ENCODE results near the gene TAX1BP3. TPM values are rescaled to one million over a fixed set of nuclear protein-coding genes. Genes with fewer than 3 reads are reported as not detected.

Gene TAX1BP3
- total RNA-seq, 1 experiment from 2014 or later = 76.3 TPM

DNA sequence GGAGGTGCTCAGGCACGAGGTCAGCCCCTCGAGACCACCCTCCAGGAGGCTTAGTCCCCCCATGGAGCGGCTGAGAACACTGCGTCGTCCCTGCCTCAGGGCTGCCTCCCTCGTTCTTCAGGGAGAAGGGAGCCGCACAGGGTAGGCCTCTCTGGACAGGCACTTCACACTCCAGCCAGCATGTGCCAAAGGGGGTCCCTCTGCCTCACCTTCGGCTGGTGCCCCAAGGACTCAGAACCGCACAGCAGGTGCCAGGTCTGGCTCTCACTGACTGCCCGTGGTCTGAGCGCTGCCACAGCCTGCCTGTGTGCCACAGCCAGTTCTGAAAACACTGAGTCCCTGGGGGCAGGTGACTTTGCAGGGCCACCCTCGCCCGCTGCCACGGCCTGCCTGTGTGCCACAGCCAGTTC lies 20.5 kb upstream of the TAX1BP3 start:
- Histone ChIP-seq H3K14ac (ENCODE audit: insufficient read depth, low read length) (no peak overlapping the region), H3T11ph (ENCODE audit: low read length) (no peak overlapping the region), H2AK5ac (ENCODE audit: insufficient read length, low read length) (no peak overlapping the region), H3K4me2 (ENCODE audit: insufficient read depth, insufficient read length, low read length) (no peak overlapping the region), H3K9ac (ENCODE audit: extremely low read depth, insufficient read length, low read length) (no peak overlapping the region), H4K20me1 (ENCODE audit: control insufficient read depth, insufficient read depth, insufficient read length) (peaks cover 3% of the 10 kb centered on the region), H2AFZ (ENCODE audit: low read length) (no peak overlapping the region), H2BK5ac (ENCODE audit: insufficient read length, low read length) (no peak overlapping the region), H3K27ac (ENCODE audit: insufficient read length, low read depth, low read length) (no peak overlapping the region), H2BK120ac (ENCODE audit: low read depth, low read length, poor library complexity, severe bottlenecking) (no peak overlapping the region), H4K5ac (ENCODE audit: insufficient read length, low read depth, low read length) (no peak overlapping the region), H3K27me3 (ENCODE audit: insufficient read depth, low read length) (no peaks in the 10 kb centered on the region), H3K79me2 (ENCODE audit: insufficient read depth, low read length) (no peaks in the 10 kb centered on the region), H3K23ac (ENCODE audit: insufficient read length, low read depth, low read length) (no peak overlapping the region), H2BK15ac (ENCODE audit: low read depth, low read length) (no peak overlapping the region), H2BK12ac (ENCODE audit: insufficient read length, low read depth, low read length) (no peak overlapping the region), H4K91ac (ENCODE audit: insufficient read length, low read depth, low read length) (no peak overlapping the region), H2BK20ac (ENCODE audit: low read depth, low read length, poor library complexity, severe bottlenecking) (no peak overlapping the region), H3K4me1 (ENCODE audit: insufficient read depth, low read length) (no peaks in the 10 kb centered on the region), H3K79me1 (ENCODE audit: insufficient read depth, low read depth, low read length, poor library complexity, severe bottlenecking) (no peaks in the 10 kb centered on the region), H3K18ac (ENCODE audit: insufficient read length, low read depth, low read length) (no peak overlapping the region), H3K4ac (ENCODE audit: low read depth, low read length) (no peak overlapping the region), H3K23me2 (ENCODE audit: insufficient read length, low read depth, low read length, poor library complexity, severe bottlenecking) (no peaks in the 10 kb centered on the region), H3K56ac (ENCODE audit: insufficient read length, low read depth, low read length) (no peak overlapping the region), H3K9me3 (ENCODE audit: control insufficient read depth, low read depth, low read length) (no peaks in the 10 kb centered on the region), H4K8ac (replicated peaks; ENCODE audit: insufficient read length, low read depth, low read length) (no peak overlapping the region)
- no peak for DNase-seq
- Mint-ChIP-seq H3K27ac (no peak overlapping the region), H3K4me1 (peaks cover 0 to 17% of the 10 kb centered on the region in 2 experiments; a peak in 3 of 4 replicates), H3K9me3 (no peaks in the 10 kb centered on the region; a peak in 2 of 5 replicates), H3K36me3 (ENCODE audit: insufficient read depth in 1 of 3, low read depth in 3 of 3) (peaks cover 0 to 4% (median 0%) of the 10 kb centered on the region in 3 experiments; a peak in 1 of 7 replicates), H3K27me3 (ENCODE audit: low read depth) (peaks cover under 1% of the 10 kb centered on the region; the same call in 1 of the 2 replicates), H3K4me3 (no peak overlapping the region)
- WGBS (ENCODE audit: extremely low coverage, insufficient read length, low lambda C conversion rate) = no CpG with 5 or more reads among the region's 14 CpGs
- TF ChIP-seq, protein P1, sequence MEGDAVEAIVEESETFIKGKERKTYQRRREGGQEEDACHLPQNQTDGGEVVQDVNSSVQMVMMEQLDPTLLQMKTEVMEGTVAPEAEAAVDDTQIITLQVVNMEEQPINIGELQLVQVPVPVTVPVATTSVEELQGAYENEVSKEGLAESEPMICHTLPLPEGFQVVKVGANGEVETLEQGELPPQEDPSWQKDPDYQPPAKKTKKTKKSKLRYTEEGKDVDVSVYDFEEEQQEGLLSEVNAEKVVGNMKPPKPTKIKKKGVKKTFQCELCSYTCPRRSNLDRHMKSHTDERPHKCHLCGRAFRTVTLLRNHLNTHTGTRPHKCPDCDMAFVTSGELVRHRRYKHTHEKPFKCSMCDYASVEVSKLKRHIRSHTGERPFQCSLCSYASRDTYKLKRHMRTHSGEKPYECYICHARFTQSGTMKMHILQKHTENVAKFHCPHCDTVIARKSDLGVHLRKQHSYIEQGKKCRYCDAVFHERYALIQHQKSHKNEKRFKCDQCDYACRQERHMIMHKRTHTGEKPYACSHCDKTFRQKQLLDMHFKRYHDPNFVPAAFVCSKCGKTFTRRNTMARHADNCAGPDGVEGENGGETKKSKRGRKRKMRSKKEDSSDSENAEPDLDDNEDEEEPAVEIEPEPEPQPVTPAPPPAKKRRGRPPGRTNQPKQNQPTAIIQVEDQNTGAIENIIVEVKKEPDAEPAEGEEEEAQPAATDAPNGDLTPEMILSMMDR (conservative IDR thresholded peaks at IDR 0.05) = no peak
